Measurements from ENCODE around the gene PTH2R.
"Not testable (repeated sequence)": the region's sequence is repeated elsewhere in the genome, so short reads cannot be mapped to it uniquely, and the experiment has no call there.

Gene PTH2R

DNA sequence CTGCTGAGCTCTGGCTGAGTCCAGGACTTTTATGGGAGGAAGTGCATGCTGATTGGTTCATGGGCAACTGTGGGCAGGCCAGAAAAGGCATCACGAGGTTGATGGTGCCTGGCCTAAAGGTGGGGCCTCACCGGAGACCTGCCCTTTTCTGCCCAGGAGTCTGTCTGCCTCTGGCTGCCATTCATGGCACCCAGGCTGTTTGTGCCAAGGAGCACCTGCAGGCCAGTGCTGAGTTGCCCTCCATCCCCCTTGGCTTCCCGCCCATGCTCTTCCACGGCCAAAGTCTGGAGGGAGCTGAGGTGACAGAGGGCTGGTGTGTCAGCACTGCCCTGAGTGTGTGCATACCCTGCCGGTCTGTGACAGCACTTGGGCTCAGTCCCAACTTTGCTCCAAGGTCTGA, 123.2 kb downstream of the PTH2R start:
- no peak overlapping the region for H3K4me3 ChIP-seq (ENCODE audit: low read depth, low read length)
- no peak for TF ChIP-seq CTCF (IDR thresholded peaks at IDR 0.05; ENCODE audit: borderline replicate concordance, insufficient read depth, low read depth, low read length)

DNA sequence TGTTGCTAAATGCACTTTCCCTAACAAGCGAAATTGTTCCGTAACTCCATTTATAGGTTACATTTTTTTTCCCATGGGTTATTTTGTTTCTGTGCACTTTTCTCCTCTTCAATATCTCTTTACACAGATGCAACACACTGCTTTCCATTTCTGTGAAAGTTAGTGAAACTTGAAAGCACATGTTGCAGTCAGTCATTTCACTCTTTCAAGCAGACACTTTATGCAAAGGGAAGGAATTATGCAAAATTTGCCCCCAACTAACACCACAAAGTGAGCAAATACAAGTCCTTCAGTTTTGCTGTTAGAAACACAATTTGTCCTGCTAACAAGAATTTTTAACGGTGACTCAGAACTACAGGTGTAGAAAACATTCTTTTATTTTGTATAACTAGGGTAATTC, 124.8 kb downstream of the PTH2R start:
- H3K4me3 ChIP-seq (ENCODE audit: low read depth, low read length), result no peak overlapping the region
- no peak for TF ChIP-seq CTCF (IDR thresholded peaks at IDR 0.05; ENCODE audit: borderline replicate concordance, insufficient read depth, low read depth, low read length)

- not testable (repeated sequence) for H3K4me3 ChIP-seq (ENCODE audit: low read depth, low read length)
These were observed 129.0 kb downstream of the PTH2R start for GRCh38 chr2:208535578-208535977.

- no peak for TF ChIP-seq CTCF (IDR thresholded peaks at IDR 0.05; ENCODE audit: borderline replicate concordance, insufficient read depth, low read depth, low read length)
- no peak overlapping the region for H3K4me3 ChIP-seq (ENCODE audit: low read depth, low read length)
These were observed 134.9 kb downstream of the PTH2R start for GRCh38 chr2:208541461-208541988.

DNA sequence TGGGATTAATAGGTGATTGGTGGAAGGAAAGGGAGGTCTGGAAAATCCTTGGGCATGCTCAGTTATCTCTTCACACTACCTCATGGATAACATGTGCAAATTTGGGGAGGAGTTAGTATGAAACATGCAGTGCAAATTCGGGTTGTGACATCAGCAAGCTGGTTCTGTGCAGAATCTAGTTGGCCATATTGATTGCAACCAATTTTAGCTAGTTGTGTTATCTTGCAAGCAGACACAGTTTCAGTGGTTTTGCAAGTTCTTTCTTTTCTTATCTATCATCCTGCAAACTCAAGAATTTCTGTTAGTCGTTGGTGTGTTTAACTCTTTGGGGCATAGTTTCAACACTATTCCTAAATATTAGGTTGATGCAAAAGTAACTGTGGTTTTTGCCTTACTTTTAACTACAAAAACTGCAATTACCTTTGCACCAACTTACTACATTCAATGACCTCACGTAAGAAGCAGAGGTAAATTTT, 135.4 kb downstream of the PTH2R start:
- no peak for TF ChIP-seq CTCF (IDR thresholded peaks at IDR 0.05; ENCODE audit: borderline replicate concordance, insufficient read depth, low read depth, low read length)
- no peak overlapping the region for H3K4me3 ChIP-seq (ENCODE audit: low read depth, low read length)

- no peak overlapping the region for H3K4me3 ChIP-seq (ENCODE audit: low read depth, low read length)
- TF ChIP-seq CTCF (IDR thresholded peaks at IDR 0.05; ENCODE audit: borderline replicate concordance, insufficient read depth, low read depth, low read length), result no peak
These were observed 136.0 kb downstream of the PTH2R start for GRCh38 chr2:208542465-208543041.
